KBM-7 (cell line): ENCODE results near the gene CCL26.
"Not testable (repeated sequence)": the region's sequence is repeated elsewhere in the genome, so short reads cannot be mapped to it uniquely, and the experiment has no call there.

ENCODE experiments used
- DNase-seq: peaks from one replicate; pipeline ENCODE4 v3.0.0-alpha.2; 2015
- in situ Hi-C: fragments of 300-500 bp; cut with MboI; formaldehyde crosslinking; loops from 2 replicates; pipeline ENCODE4 v1.14.3; 2020; ENCODE audit warnings: low sequenced_read_pairs, low pct_unique_long_range_greater_than_20kb, mixed read lengths

The CCL26 gene

DNA sequence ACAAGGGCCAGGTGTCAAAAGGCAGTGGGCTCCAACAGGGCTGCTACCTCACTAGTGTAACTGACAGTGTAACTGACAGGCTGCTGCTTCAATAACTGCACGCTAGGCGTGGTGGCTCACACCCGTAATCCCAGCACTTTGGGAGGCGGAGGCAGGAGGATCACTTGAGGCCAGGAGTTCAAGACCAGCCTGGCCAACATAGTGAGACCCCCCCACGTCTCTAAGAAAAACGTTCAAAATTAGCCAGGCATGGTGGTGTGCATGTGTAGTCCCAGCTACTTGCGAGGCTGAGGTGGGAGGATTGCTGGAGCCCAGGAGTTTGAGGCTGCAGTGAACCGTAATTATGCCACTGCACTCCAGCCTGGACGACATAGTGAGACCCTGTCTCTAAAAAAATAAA is 50.1 kb downstream of the CCL26 start:
- DNase-seq, in situ Hi-C loops: not testable (repeated sequence)

GRCh38 chr7:75721426-75721825 is 50.6 kb downstream of the CCL26 start:
- DNase-seq, result no peak
- in situ Hi-C loops, result no loop called here

DNA sequence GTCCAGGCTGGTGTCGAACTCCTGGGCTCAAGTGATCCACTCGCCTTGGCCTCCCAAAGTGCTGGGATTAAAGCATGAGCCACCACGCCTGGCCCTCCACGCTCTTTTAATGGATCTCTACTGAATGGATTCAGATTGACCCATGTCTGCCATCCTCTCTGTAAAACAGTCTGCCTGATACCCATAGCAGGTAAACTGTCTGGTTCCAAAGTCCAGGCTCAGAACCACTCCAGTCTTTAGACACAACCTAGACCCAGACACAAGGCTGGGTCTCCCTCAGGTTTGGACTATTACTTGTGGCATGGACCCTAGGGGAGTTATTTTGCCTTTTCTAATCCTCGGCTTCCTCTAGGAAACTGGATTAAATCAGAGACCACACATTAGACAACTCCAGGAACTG is 52.4 kb downstream of the CCL26 start:
- in situ Hi-C loops, result no loop called here
- DNase-seq, result no peak
